H1 (cell line): Measurements from ENCODE around the gene XRCC6. TPM values are rescaled to one million over a fixed set of nuclear protein-coding genes. Genes with fewer than 3 reads are reported as not detected.

ENCODE experiments used
- BACH1 ChIP-seq: IDR thresholded peaks from 2 replicates; pipeline ENCODE4 v1.6.1; 2012; ENCODE audit warnings: low read length, improper control_type of control experiment
- CBX5 ChIP-seq: fragments of 300-800, 300-1000 bp; sonication (generic); IDR thresholded peaks from 2 replicates; pipeline ENCODE4 v1.7.1; 2016; ENCODE audit warnings: antibody characterized with exemption, low read length, low read depth
- CHD7 ChIP-seq: fragments of 300-600 bp; sonication (generic); IDR thresholded peaks from 2 replicates; pipeline ENCODE4 v1.7.1; 2012; ENCODE audit warnings: low read length, moderate library complexity, mild to moderate bottlenecking, inconsistent platforms; ENCODE audit not compliant: insufficient replicate concordance
- CREB1 ChIP-seq: IDR thresholded peaks from 2 replicates; pipeline ENCODE4 v1.6.1; 2012; ENCODE audit warnings: inconsistent platforms
- EZH2 ChIP-seq: fragments of 200-600 bp; sonication (generic); IDR thresholded peaks from 2 replicates; pipeline ENCODE4 v1.7.1; 2012; ENCODE audit warnings: low read depth, mild to moderate bottlenecking, moderate library complexity, low read length, inconsistent platforms; ENCODE audit not compliant: severe bottlenecking
- HDAC6 ChIP-seq: IDR thresholded peaks from one replicate; pipeline ENCODE4 v1.7.1; 2012; ENCODE audit warnings: low read depth, mild to moderate bottlenecking, inconsistent platforms, low read length, moderate library complexity
- PHF8 ChIP-seq: fragments of 200-600 bp; sonication (generic); conservative IDR thresholded peaks from 2 replicates; pipeline ENCODE4 v1.7.1; 2012; ENCODE audit warnings: low read depth, mild to moderate bottlenecking, inconsistent platforms, low read length, moderate library complexity
- RAD21 ChIP-seq, 2 experiments: IDR thresholded peaks in 1 of 2; conservative IDR thresholded peaks in 1 of 2; 2 replicates each; pipeline ENCODE4 v1.6.1; 2011; ENCODE audit warnings: low read depth in 2 of 2, low read length in 2 of 2, improper control_type of control experiment in 1 of 2, inconsistent platforms in 1 of 2, mild to moderate bottlenecking in 1 of 2, moderate library complexity in 1 of 2
- RXRA ChIP-seq: IDR thresholded peaks from 2 replicates; pipeline ENCODE4 v1.6.1; 2011; ENCODE audit warnings: low read depth, mild to moderate bottlenecking, low read length, moderate library complexity; ENCODE audit not compliant: insufficient read depth
- SAP30 ChIP-seq: fragments of 300-600 bp; sonication (generic); IDR thresholded peaks from 2 replicates; pipeline ENCODE4 v1.7.1; 2012; ENCODE audit warnings: low read length, moderate library complexity, mild to moderate bottlenecking, inconsistent platforms; ENCODE audit not compliant: insufficient read depth, insufficient replicate concordance
- TAF7 ChIP-seq: optimal IDR thresholded peaks from 2 replicates; pipeline ENCODE3; 2011; ENCODE audit warnings: low read depth, mild to moderate bottlenecking, inconsistent platforms, low read length, moderate library complexity, borderline replicate concordance
- TCF12 ChIP-seq: IDR thresholded peaks from 2 replicates; pipeline ENCODE4 v1.6.1; 2011; ENCODE audit warnings: low read depth, mild to moderate bottlenecking, low read length
- polyA plus RNA-seq, 7 experiments: library from polyadenylated mRNA; depleted of rRNA in 3 of 7; stranded (reverse) in 5 of 7; unstranded in 2 of 7; fragments of >200 nt in 5 of 7; fragments of 200-250 nt in 2 of 7; gene quantifications; 1 replicate in 5 of 7; 2 replicates in 1 of 7; 4 replicates in 1 of 7; pipeline versions ENCODE4 v1.2.1 to v1.2.3, GENCODE V29; 2011 to 2013; ENCODE audit warnings: missing spikeins in 2 of 7, mixed read lengths in 2 of 7
- total RNA-seq: library from RNA; stranded (reverse); fragmentation: NEBNext Ultra II Directional; extraction: Animal tissue kit (Norgen Biotek cat#: 25700); gene quantifications from 2 replicates; pipeline ENCODE4 v1.2.1, GENCODE V29; 2021

XRCC6 gene
- total and polyA plus RNA-seq, 2 of the 8 experiments (the other 6 are each of a cell fraction or from before 2014, with no cell fraction given): 150 to 490 TPM

GRCh38 chr22:41648432-41648831 is 27.3 kb downstream of the XRCC6 start (continued):
- no peak for TF ChIP-seq CHD7
- no peak for TF ChIP-seq CBX5
- no peak for TF ChIP-seq TCF12
- TF ChIP-seq RXRA: no peak
- TF ChIP-seq TAF7: no peak
- no peak for TF ChIP-seq PHF8
- no peak for TF ChIP-seq RAD21 (IDR thresholded peaks at IDR 0.05 in 1 of 2, conservative IDR thresholded peaks at IDR 0.05 in 1 of 2; ENCODE audit: low read depth in 2 of 2, low read length in 2 of 2)
- TF ChIP-seq EZH2: no peak
- TF ChIP-seq HDAC6: no peak
- TF ChIP-seq CREB1: no peak
- TF ChIP-seq SAP30: no peak
- no peak for TF ChIP-seq BACH1
